Testis (tissue), 2 donors: ENCODE data around the gene APOA5.

Experiments used
- POLR2A ChIP-seq: fragments of 450-650 bp; IDR thresholded peaks from one replicate; pipeline ENCODE4 v1.6.1; 2017; ENCODE audit warnings: antibody characterized with exemption, mild to moderate bottlenecking, moderate library complexity
- TF ChIP-seq, protein P1 (sequence below), 3 experiments: fragments of 450-650 bp in 2 of 3; fragments of 200-600 bp in 1 of 3; sonication (generic) in 1 of 3; IDR thresholded peaks; one replicate each; pipeline ENCODE4 v1.5.1; 2016 to 2019; ENCODE audit warnings: antibody characterized with exemption in 3 of 3, mild to moderate bottlenecking in 2 of 3, moderate library complexity in 1 of 3

GRCh38 chr11:116742104-116742503 lies 49.6 kb downstream of the APOA5 start:
- TF ChIP-seq, protein P1, sequence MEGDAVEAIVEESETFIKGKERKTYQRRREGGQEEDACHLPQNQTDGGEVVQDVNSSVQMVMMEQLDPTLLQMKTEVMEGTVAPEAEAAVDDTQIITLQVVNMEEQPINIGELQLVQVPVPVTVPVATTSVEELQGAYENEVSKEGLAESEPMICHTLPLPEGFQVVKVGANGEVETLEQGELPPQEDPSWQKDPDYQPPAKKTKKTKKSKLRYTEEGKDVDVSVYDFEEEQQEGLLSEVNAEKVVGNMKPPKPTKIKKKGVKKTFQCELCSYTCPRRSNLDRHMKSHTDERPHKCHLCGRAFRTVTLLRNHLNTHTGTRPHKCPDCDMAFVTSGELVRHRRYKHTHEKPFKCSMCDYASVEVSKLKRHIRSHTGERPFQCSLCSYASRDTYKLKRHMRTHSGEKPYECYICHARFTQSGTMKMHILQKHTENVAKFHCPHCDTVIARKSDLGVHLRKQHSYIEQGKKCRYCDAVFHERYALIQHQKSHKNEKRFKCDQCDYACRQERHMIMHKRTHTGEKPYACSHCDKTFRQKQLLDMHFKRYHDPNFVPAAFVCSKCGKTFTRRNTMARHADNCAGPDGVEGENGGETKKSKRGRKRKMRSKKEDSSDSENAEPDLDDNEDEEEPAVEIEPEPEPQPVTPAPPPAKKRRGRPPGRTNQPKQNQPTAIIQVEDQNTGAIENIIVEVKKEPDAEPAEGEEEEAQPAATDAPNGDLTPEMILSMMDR (IDR thresholded peaks at IDR 0.05) = no peak
- TF ChIP-seq POLR2A = no peak
